ENCODE measurements around the gene KCTD2.
"Not testable (repeated sequence)": the region's sequence is repeated elsewhere in the genome, so short reads cannot be mapped to it uniquely, and the experiment has no call there.

KCTD2 gene

DNA sequence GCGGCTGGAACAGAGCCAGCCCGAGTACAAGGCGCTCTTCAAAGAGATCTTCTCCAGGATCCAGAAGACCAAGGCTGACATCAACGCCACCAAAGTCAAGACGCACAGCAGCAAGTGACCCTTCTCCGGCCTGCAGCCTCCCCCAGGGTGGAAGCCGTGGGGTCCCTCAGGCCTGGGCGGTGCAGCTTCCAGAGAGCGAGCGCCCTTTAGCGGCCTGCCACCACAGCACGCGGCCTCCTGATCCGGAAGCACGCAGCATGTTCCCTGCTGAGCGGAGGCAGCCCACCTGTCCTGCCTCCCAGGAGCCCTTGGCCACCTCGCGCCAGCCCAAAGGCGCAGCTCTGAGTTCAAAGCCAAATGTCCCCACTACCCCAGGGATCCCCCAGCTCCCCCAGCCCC lies 43.1 kb upstream of the KCTD2 start:
- ChIA-PET POLR2A (ENCODE audit: low non-redundant PET) (interaction anchor here (0.6 kb wide), 1 partner anchor 13 kb away, joined by 4 read pairs; no protein-coding TSS in a partner anchor), CTCF (interaction anchor here (1.0 to 1.4 kb wide), 2 partner anchors 11 to 42 kb away, joined by 4 read pairs; no protein-coding TSS in a partner anchor)
- no peak for DNase-seq (ENCODE audit: low spot score)

DNA sequence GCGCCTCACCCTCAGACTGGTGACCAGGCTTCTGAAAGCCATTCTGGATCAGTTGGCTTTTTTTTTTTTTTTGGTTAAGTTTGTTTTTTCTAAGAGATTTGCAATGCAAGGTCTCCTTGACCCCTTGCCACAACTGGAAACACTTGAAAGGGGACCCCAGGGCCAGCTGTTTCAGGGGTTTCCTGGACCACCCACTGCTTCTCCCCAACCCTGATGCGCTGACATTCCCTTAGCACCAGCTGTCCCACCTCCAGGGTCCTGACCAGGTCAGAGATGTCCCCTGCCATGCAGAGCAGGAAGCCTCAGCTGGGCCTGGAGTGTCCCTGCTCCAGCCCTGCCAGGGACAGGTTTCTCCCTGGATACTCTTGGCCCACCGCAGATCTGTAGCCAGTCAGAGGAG lies 42.7 kb upstream of the KCTD2 start:
- no peak overlapping the region for H3K27ac ChIP-seq
- ChIA-PET CTCF (interaction anchor here (0.6 to 1.4 kb wide), 3 partner anchors 11 to 1453 kb away, joined by 3 to 4 read pairs (median 4); no protein-coding TSS in a partner anchor), POLR2A (ENCODE audit: low non-redundant PET) (interaction anchor here (0.6 kb wide), 1 partner anchor 13 kb away, joined by 4 read pairs; no protein-coding TSS in a partner anchor)
- TF ChIP-seq, protein P1, sequence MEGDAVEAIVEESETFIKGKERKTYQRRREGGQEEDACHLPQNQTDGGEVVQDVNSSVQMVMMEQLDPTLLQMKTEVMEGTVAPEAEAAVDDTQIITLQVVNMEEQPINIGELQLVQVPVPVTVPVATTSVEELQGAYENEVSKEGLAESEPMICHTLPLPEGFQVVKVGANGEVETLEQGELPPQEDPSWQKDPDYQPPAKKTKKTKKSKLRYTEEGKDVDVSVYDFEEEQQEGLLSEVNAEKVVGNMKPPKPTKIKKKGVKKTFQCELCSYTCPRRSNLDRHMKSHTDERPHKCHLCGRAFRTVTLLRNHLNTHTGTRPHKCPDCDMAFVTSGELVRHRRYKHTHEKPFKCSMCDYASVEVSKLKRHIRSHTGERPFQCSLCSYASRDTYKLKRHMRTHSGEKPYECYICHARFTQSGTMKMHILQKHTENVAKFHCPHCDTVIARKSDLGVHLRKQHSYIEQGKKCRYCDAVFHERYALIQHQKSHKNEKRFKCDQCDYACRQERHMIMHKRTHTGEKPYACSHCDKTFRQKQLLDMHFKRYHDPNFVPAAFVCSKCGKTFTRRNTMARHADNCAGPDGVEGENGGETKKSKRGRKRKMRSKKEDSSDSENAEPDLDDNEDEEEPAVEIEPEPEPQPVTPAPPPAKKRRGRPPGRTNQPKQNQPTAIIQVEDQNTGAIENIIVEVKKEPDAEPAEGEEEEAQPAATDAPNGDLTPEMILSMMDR (conservative IDR thresholded peaks at IDR 0.05; ENCODE audit: low read depth): no peak
- DNase-seq (ENCODE audit: low spot score): no peak

More for the DNA sequence above, 43.1 kb upstream of the KCTD2 start:
- TF ChIP-seq, protein P1 (conservative IDR thresholded peaks at IDR 0.05; ENCODE audit: low read depth): no peak
- no peak overlapping the region for H3K27ac ChIP-seq

DNA sequence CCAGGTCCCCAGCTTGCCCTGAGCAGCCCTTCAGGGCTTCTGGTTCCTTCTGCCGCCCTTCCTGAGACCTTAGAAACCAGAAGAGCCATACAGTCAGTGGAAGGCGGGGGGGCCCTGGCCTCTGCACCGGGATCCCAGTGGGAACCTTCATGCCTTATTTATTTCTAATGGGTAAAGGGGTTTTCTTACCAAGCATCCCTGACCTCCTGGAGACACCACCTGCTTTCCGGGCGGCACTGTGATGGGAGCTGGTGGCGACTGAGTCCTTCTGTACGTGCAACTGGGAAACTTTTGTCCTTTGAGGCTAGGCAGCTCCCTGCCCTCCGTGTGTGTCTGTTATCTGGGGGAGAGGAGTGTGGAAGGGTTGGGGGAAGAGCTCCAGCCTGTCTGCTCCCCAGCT lies 41.7 kb upstream of the KCTD2 start:
- ChIA-PET CTCF (interaction anchor here (1.2 to 2.2 kb wide), 2 partner anchors 17 to 44 kb away, joined by 5 to 31 read pairs; no protein-coding TSS in a partner anchor), POLR2A (ENCODE audit: low non-redundant PET) (no interaction called here)
- TF ChIP-seq, protein P1 (conservative IDR thresholded peaks at IDR 0.05; ENCODE audit: low read depth): no peak
- H3K27ac ChIP-seq: no peak overlapping the region
- no peak for DNase-seq (ENCODE audit: low spot score)

DNA sequence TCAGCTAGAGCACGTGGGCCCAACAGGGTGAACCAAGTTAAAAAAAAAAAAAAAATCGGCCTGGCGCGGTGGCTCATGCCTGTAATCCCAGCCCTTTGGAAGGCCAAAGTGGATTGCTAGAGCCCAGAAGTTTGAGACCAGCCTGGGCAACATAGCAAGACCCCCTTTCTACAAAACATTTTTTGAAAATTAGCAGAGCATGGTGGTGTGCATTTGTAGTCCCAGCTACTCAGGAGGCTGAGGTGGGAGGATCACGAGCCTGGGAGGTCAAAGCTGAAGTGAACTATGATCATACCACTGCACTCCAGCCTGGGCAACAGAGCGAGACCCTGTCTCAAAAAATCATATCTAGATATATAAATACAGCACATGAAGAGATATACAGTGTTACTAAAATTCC lies 40.9 kb upstream of the KCTD2 start:
- CTCF ChIA-PET: interaction anchor here (0.6 to 2.2 kb wide), 2 partner anchors 45 to 123 kb away, joined by 4 to 31 read pairs; no protein-coding TSS in a partner anchor
- POLR2A ChIA-PET (ENCODE audit: low non-redundant PET); DNase-seq (ENCODE audit: low spot score); H3K27ac ChIP-seq: not testable (repeated sequence)

DNA sequence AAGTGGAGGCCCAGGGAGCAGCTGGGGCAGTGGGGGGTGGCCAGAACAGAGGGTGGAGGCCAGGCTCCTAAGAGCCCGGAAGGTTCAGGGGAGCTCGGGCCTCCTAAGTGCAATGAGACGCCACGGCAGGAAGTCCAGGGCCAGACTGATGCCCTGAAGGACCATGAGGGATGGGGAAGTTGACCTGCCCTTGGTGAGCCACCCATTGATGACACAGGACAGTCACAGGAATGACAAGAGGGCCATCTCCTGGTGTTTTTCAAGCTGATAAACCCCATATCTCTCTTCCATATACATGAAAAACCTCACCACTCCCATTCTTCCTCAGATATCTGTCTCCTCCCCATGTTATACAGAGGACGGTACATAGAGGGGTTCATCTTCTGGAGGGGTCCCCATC lies 40.4 kb upstream of the KCTD2 start:
- TF ChIP-seq, protein P1 (conservative IDR thresholded peaks at IDR 0.05; ENCODE audit: low read depth): no peak
- CTCF ChIA-PET: interaction anchor here (0.6 to 2.2 kb wide), 4 partner anchors 13 to 138 kb away, joined by 3 to 31 read pairs (median 4); no protein-coding TSS in a partner anchor
- POLR2A ChIA-PET (ENCODE audit: low non-redundant PET): no interaction called here
- H3K27ac ChIP-seq: no peak overlapping the region
- DNase-seq (ENCODE audit: low spot score): no peak

DNA sequence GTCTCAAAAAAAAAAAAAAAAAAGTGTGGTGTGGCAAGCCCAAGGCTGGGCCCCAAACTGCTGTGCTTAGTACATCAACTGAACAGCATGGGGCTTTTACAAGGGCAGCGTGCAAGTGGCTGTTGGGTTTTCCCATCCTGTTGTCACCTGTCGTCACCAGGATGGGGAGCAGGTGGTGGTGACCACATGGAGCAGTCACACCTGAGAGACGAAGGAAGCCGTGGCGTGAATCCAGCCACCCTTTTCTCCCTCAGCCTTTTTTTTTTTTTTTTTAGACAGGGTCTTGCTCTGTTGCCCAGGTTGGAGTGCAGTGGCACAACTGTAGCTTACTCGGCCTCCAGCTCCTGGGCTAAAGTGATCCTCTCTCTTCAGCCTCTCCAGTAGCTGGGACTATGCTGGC lies 38.7 kb upstream of the KCTD2 start:
- CTCF ChIA-PET: interaction anchor here (1.0 to 1.1 kb wide), 2 partner anchors 47 to 267 kb away, joined by 3 to 4 read pairs; no protein-coding TSS in a partner anchor
- POLR2A ChIA-PET (ENCODE audit: low non-redundant PET): interaction anchor here (0.6 to 0.7 kb wide), 2 partner anchors 25 to 252 kb away, joined by 3 to 5 read pairs; no protein-coding TSS in a partner anchor
- no peak overlapping the region for H3K27ac ChIP-seq
- TF ChIP-seq, protein P1 (conservative IDR thresholded peaks at IDR 0.05; ENCODE audit: low read depth): no peak
- no peak for DNase-seq (ENCODE audit: low spot score)

DNA sequence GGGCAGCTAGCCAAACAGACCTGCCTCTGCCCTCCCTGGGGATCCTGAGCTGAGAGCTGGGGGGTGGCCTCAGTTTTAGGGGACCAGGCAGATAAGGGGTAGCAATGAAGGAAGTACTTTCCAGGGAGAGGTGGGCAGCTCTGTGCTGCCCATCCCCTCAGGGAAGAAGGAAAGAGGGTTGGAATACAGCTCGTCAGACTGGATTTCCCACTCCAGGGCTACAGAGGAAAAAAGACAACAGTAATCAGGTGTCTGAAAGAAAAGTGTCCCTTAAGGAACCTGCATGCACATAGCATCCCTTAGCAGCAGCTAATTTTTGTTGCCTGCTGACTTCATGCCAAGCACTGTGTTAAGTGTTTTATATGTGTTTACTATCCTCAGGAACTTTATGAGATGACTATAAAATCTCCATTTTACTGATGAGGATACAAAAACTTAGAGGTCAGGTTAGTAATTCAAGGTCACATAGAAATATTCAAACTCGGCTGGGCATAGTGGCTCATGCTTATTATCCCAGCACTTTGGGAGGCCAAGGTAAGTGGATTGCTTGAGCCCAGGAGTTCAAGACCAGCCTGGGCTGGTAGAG lies 37.8 kb upstream of the KCTD2 start:
- H3K27ac ChIP-seq: no peak overlapping the region
- ChIA-PET CTCF (interaction anchor here (1.8 kb wide), 1 partner anchor 48 kb away, joined by 7 read pairs; no protein-coding TSS in a partner anchor), POLR2A (ENCODE audit: low non-redundant PET) (interaction anchor here (0.7 kb wide), 1 partner anchor 251 kb away, joined by 5 read pairs; no protein-coding TSS in a partner anchor)
- TF ChIP-seq, protein P1 (conservative IDR thresholded peaks at IDR 0.05; ENCODE audit: low read depth): no peak
- no peak for DNase-seq (ENCODE audit: low spot score)

Data from RWPE1 (cell line).